ENCODE measurements around the gene SIX1.

DNA sequence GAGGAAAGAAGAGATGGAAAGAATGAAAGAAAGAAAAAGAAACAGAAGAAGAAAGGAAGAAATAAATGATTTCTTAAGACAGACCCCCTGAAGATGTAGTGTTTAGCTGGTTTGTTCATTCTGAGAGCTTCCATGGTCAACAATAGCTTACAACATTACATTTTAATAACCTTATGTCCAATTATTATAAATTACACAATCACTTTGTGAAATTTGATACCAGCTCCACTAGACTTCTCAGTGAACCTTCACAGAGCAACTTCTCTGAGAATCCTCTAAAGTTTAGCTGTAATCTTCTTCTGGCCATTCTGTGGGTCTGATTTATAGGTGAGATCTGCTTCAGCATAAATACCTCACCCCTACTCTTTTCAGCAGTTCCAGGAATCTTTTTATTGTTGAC, 27.9 kb downstream of the SIX1 start:
- TF ChIP-seq, protein P1, sequence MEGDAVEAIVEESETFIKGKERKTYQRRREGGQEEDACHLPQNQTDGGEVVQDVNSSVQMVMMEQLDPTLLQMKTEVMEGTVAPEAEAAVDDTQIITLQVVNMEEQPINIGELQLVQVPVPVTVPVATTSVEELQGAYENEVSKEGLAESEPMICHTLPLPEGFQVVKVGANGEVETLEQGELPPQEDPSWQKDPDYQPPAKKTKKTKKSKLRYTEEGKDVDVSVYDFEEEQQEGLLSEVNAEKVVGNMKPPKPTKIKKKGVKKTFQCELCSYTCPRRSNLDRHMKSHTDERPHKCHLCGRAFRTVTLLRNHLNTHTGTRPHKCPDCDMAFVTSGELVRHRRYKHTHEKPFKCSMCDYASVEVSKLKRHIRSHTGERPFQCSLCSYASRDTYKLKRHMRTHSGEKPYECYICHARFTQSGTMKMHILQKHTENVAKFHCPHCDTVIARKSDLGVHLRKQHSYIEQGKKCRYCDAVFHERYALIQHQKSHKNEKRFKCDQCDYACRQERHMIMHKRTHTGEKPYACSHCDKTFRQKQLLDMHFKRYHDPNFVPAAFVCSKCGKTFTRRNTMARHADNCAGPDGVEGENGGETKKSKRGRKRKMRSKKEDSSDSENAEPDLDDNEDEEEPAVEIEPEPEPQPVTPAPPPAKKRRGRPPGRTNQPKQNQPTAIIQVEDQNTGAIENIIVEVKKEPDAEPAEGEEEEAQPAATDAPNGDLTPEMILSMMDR (conservative IDR thresholded peaks at IDR 0.05; ENCODE audit: low read depth in 2 of 2) = no peak
- TF ChIP-seq EZH2 (IDR thresholded peaks at IDR 0.05; ENCODE audit: low read depth, unreplicated experiment) = no peak
- no peak for TF ChIP-seq CREB1 (CRISPR knock-in tag; IDR thresholded peaks at IDR 0.05; ENCODE audit: low read depth)
